ENCODE measurements around the gene SEC14L5.
"Not testable (repeated sequence)": the region's sequence is repeated elsewhere in the genome, so short reads cannot be mapped to it uniquely, and the experiment has no call there.

SEC14L5 gene

DNA sequence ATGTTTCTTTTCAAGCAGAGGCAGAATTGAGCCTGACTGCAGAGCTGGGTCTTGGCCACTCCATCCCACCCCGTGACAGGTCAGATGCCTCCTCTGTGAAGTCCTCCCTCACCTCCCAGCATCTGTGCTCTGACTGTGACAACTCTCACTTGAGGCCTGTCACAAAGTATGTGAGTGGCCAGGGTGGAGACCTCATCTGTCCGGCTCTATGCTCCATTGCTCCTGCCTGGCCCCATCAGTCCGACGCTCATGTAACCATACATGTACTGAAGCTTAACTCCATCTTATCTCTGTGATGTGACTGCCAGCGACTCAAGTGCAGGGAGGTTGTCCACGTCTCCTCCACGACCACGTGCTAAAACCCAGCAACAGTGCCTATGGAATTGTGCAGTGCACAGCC lies 24.7 kb upstream of the SEC14L5 start:
- DNase-seq, result no peak

DNA sequence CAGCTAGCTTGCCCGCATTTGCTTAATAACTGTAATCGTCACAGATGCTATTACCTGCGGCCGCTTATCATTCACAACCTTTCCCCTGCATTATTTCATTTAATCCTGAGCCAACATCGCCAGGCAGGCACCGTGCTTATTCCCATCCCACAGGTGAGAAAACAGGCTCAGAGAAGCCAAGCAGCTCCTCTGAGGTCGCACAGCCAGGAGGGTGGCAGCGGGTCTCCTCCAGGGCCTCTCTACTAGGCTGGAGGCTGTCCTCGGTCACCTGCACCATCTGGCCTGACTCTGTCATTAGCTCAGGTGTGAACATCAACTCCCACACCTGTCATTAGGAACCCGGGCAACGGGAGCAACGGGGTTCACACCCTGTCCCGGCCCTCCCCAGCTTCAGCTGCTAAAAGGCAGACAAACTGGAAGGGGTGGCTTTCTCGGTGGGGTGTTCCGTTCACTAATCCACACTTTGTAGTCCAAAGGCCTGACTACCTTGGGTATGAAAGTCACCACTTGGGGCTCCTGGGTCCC lies 24.2 kb upstream of the SEC14L5 start:
- no peak for DNase-seq

DNA sequence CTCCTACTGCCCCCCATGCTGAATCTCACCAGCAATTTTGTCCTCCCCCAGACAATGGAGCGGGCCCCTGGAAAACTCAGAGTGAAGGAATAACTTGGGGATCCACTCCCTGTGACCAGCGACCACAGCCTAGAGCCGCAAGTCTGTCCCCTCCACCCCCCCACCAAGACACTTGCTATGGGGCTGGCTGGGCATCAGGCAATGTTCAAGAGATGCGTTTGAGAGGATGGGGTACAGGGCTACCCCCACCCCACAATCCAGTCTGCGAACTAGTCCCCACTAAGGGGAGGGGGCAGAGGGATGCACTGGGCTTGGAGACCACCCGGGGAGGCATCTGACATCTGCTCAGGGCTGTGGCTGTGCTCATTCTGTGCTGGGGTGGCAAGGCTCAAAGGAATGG lies 23.5 kb upstream of the SEC14L5 start:
- DNase-seq, result no peak

DNA sequence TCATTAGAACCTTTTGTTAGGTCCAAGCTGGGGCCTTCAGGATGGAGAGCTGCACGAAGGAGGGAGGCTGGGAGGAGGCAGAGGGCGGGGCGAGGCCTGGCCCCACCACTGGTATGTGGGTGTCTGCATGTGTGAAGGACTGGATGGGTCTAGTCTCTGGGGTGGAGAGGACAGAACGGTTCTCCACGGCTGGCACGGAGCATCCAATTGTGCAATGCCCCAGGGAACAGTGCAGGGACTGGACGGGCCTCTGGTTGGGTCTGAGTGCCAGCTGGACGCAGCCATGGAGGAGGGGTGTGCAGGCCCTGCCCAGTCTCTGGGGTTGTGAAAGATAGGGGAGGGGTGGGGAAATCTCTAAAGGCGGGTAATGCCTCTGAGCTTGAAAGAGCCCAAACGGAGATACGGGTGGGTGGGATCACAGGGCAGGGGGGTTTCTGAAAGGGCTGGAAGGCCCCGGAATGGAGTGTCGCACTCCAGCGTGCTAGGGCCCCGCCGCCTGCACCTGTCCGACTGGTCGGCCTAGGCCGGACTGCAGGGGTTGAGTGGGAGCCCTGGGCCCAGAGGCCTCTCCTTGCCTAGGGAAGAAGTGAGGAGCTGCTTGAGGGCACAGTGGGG lies 22.8 kb upstream of the SEC14L5 start:
- no peak for DNase-seq

DNA sequence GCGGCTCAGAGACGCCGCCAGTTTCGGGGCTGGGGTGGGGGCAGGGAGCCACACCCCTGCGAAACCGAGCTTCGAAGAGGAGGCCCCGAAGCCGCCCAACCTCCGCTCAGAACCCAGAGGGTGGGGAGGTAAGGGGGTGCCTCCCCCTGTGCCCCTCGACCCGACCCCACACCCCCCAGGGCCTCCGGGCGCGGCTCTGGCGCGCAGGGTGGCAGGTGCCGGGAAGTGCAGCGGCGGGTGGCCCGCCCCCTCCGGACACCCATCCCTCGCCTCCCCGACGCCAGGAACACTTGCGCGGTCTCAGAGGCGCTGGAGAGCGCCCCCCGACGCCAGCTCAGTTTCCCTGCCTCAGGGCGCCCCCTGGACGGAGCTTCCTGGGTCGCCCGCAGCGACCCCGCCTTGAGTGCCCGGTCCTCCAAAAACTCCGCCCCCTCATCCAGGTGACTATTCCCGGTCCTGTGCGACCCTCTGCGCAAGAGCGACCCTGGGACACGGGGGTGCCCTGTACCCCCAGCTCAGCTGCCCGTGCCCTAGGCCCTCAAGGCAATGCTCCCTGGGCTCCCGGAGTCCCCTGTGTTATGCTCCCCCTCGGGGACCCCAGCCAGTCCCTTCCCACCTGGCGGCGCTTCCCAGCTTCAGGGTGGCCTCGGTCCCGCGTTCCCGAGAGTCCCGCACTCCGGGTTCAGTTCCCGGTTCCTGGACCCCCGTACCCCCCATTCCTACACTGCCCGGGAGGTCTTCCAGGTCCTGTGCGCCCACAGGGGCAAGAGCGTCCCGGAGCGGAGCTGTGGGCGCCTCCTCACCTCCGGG lies 21.7 kb upstream of the SEC14L5 start:
- DNase-seq, result no peak

DNA sequence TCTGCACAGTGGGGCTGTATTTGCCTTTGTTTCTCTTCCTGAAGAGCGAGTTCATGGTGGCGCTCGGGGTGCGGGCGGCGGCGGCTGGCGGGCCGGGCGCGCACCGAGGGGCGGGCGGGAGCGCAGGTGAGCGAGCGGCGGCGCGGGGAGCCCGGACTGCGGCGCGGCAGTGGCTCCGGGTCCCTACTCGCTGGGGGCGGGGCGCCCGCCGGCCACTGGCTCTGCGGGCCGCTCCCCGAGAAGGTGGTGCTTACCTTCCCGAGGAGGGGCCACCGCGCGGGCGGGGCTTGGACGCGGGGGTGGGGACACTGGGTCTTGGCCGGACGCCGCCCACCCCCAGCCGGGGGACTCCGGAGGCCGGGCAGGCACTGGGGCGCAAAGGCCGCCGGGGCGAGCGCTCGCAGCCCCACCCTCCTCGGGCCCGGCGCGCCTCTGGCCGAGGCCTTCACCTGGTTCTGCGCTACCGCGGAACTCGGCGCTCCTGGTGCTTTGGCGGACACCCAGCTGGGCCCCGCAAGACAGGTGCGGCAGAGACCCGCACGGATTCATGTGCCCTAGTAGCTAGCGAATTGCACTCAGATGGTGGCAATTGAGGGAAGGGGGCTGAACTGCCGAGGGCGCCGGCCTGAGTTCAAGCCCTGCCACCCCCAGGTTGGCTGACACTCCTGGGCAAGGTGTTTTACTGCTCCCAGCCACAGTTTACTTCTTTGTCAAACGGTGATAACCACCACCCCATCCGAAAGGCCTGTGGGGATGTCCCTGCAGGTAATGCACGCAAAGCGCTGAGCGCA lies 20.9 kb upstream of the SEC14L5 start, which contains the start of gene PPL:
Gene PPL, minus strand, starts transcription at position 158 of the 791 bp plus-strand sequence. Its CDS starts 103 bp downstream, at position 55.
- no peak for DNase-seq

DNA sequence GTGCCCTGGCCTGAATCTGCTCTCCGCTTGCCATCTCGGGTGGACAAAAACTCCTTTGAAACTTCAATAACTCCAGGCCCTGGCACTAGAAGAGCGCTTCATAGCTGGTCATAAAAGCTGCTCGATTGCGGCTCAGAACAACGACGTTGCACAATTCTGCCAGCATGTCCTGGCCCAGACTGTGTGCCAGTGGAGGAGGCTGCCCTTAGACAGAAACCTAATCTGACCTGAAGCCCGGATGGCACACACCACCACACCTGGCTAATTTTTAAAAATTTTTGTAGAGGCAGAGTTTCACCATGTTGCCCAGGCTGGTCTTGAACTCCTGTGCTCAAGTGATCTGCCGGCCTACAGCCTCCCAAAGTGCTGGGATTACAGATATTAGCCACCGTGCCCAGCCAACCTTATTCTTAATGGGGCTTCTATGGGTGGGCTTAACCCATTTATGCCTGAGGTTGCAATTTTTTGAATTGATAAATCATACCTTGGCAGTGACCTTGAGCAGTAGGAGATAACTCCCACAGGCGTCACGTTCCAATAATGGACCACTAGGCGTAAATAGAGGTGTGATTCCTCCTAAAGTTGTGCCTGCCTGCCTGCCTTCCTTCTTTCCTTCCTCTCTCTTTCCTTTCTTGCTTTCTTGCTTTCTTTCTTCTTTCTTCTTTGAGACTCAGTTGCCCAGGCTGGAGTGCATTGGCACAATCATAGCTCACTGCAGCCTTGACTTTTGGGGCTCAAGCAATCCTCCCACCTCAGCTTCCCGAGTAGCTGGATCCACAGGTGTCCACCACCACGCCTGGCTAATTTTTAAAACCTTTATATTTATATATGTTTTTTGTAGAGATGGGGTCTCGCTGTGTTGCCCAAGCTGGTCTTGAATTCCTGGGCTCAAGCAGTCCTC lies 20.1 kb upstream of the SEC14L5 start:
- no peak for DNase-seq

DNA sequence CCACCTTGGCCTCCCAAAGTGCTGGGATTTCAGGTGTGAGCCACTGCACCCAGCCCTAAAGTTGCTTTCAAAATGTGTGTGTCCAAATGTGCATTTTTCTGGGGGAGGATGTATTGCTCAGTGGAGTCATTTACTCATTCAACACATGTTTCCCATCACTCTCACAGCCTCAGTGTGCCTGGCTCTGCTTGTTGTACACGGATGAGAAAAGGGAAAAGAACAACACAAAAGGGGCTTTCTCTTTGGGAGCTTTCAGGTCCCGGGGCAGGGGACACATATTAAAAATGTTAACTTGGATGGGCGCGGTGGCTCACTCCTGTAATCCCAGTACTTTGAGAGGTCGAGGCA lies 19.5 kb upstream of the SEC14L5 start:
- DNase-seq, result no peak

DNA sequence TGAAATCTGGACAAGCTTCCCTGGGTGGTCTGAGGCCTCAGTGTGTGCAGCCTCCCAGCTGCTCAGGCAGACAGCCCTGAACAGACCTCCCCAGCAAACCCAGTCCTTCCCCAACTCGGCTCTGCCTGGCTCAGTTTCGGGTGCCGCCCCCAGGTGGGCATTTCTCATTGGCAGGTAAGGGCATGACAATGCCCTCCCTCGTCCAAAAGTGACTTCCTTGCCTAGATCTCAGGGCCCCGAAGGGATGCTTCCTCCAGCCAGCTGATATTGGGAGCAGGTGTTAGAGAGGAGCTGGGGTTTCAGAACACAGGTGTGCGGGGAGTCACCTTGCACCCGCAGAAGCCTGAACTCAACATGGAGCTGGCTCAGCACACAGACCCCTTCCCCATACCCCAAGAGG lies 17.4 kb upstream of the SEC14L5 start:
- no peak for DNase-seq

DNA sequence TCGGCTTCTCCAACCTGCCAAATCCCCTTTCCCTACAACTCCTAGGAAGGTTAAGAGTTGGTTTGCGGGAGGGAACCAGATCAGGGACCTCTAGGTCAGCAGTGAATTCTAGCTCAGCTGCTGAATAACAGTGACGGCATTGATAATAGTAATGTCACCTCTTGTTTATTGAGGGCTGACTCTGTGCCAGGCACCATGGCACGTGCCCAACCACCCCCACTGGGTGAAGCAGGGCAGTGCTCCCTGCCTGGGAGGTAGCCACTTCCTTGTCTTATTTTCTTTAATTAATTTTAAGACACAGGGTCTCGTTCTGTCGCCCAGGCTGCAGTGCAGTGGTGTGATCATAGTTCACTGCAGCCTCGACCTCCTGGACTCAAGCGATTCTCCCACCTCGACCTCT lies 15.6 kb upstream of the SEC14L5 start:
- DNase-seq, result no peak

DNA sequence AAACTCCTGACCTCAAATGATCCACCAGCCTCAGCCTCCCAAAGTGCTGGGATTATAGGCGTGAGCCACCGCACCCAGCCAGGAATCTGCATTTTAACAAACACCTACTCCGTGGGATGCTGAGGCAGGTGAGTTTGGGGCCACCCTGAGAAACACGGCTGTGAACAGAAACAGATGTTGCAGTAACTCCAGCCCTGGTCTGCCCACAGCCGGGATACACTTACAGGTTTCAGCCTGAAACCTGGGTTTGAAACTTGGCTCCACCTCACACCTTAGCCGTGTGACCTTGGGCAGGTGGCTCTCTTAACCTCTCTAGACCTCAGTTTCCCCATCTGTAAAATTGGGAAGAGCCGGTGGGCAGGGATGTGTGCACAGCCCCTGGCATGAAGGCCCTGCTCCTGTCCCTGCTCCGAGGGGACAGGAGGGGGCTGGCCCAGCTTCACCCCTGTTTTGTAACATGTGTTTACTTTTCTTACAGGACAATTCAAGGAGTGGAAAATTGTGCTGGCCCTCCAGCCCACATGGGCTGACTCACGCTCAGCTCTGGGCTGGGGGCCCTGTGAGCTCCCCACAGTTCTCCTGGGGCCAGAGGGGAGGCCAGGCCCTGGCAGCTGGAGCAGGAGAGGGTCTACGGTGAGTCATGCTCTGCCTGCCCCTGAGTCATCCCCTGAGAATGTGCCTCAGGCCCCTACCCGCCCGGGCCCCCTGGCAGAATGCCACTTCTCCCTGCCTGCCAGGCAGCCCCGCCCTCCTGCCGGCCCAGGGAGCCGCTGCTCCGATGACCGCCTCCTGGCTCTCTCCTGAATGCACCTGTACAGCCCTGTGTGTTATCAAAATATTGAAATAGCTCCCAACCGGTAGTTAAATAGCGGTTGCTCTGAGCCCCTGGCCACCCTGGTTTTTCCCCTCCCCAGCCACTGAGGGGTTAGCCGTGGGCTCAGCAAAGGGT lies 13.5 kb upstream of the SEC14L5 start:
- DNase-seq, result peak; percentile 88 to 97

DNA sequence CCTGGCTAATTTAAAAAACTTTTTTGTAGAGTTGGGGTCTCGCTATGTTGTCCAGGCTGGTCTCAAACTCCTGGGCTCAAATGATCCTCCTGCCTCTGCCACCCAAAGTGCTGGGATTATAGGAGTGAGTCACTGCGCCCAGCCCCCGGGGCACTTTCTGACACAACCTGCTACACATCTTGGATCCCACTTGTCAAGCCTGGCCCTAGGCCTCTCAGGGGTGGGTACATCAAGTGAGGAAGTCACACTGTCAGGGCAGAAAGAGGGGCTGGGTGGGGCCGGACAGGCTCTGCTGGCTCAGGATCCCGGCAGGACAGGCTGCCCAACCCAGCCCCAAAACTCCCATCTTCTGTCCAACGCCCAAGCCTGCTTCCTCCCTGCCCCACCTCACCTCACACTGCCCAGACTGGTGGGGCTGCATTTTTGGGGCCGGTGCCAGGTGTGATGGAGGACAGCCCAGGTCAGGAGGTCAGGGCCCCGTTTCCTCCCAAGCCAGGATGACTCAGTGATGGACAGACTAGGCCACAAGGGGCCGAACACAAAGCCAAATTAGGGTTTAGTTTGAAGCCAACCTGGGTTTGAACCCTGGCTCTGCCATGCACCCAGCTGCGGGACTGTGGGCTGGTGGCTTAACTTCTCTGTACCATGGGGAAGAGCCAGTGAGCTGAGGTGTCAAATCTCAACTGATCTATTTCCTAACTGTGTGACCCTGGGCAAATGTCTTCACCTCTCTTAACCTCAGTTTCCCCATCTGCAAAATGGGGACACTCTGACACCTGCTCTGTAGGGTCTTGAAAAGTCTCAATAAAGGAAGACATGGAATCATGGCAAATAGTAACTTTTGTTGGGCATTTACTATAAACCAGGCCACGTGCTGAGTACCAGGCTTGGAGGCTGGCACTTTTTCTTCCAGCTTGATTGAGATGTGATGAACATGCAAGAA lies 12.3 kb upstream of the SEC14L5 start:
- DNase-seq, result peak in 1 of 2 experiments; percentile 40

DNA sequence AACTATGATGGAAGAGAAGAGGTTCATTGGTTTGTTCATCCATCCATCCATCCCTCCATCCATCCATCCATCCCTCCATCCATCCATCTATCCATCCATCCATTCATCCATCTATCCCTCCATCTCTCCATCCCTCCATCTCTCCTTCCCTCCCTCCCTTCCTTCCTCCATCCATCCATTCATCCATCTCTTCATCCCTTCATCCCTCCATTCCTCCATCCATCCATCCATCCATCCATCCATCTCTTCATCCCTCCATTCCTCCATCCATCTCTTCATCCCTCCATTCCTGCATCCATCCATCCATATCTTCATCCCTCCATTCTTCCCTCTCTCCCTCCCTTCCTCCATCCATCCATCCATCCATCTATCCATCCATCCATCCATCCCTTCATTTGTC lies 11.2 kb upstream of the SEC14L5 start:
- no peak for DNase-seq

DNA sequence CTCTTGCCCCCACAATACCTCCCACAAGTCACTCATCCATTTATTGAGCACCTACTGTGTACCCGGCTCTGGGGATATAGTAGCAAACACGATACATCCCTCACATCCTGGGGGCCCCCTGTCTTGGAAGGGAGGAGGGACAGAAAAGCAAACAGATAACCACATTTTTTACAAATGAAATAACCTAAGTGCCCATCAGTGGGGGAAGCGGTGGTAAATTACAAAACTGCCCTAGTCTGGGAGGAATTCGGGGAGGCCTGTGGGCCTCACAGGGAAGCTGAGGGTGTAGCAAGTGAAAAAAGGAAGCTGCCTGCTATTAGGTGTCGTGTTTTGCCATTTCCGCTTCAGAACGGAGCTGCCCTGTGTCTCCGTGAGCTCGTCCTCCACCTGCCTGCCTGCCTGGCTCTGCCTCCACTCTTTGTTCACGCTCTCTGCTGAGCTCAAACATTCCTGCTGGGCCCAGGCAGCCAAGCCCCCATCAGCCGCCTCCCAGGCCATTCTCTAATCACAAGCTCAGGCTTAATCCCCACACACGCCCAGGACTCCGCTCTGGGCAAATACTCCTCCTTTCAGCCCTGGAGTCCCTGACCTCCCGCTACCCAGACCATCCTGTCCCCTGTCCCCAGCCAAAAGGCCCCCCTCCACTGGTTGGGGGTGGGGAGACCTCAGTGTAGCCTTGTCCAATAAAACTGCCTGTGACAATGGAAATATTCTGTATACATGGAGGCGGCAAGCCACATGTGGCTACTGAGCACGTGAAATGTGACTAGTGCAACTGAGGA lies 10.2 kb upstream of the SEC14L5 start:
- DNase-seq, result no peak

DNA sequence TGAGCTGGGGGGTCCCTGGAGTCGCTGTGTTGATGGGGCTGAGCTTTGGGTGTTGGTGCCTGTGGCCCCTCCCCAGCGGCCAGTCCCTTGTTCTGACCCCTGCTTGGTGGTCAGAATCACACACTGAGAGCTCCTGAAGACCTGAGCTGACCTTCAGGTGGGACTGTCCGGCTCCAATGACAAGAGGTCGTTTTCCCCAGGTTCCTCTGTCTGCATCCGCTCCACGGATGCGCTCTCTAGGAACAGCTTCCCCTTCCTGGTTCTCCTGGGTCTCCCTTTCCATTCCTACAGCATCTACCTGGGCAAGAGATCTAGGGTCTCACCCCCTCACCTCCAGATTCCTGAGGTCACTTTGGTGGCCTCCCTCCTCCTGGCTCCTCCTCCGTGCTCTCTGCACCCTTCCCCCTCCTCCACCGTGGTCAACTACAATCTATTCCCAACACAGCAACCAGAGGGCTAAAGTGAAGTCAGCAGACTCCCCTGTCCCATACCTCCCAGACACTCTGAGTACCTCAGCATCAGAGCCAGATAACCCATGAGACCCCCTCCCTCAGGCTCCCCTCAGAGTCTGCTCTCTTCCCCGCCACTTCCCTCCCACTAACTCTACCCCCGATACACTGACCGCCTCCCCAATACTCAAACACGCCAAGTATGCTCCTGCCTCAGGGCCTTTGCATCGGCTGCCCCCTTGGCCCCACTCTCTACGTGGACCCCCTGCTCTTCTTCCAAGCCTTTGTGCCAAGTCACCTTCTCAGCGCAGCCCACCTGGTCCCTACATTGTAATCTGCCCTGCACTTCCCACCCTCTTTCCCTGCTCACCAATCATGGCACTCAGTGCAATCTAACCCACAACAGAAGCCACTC lies 9.0 kb upstream of the SEC14L5 start:
- DNase-seq, result no peak

DNA sequence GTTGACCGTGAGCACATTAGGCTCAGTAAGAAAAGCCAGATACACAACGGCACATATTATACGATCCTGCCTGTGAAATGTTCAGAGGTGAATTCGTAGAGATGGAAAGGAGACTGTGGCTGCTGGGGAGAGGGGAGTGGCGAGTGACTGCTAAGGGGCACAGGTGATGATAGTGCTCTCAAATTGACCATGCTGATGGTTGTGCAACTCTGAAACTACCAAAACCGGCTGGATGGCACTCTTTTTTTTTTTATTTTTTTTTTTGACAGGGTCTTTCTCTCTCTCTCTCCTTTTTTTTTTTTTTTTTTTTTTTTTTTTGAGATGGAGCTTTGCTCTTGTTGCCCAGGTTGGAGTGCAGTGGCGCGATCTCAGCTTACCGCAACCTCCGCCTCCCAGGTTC lies 8.1 kb upstream of the SEC14L5 start:
- DNase-seq, result no peak

DNA sequence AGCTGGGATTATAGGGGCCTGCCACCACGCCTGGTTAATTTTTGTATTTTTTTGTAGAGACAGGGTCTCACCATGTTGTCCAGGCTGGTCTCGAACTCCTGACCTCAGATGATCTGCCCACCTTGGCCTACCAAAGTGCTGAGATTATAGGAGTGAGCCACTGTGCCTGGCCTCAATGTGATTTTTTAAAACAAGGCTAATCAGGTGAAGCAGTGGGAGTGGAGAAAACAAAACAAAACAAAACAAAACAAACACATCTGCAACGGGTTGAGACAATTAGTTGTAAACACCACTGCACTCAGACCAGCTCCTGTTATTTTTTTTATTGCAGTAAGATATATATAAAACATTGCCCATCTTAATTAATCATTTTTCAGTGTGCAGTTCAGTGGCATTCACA lies 6.5 kb upstream of the SEC14L5 start:
- not testable (repeated sequence) for DNase-seq

DNA sequence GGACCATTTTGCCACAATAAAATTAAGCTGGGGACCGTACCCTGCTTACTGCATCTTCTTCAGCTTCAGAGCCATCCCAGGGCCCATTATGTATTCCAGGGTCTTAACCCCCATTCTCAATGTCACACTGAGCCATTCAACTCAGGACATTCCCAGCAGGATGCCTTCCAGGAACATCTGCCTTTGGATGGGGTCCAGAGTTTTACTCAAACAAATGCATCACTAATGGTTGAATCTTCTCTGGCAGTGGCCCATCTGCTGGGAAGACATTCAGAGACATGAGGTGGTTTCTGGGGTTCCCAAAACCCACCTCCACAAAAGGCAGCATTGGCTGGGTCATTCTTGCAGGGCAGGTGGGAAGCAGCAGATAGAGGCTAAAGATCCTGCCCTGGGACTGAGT lies 3.4 kb upstream of the SEC14L5 start:
- DNase-seq, result peak in 1 of 2 experiments; percentile 55

DNA sequence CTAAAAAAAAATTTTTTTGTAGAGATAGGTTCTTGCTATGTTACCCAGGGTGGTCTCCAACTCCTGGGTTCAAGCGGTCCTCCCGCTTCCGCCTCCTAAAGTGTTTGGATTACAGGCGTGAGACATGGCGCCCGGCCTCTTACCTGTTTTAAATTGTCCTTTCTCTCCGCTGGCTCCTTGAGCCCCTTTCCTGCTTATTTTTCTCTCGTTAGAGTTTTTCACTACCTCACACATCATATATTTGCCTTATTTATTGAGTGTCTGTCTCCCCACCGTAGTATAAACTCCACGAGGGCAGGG lies 760 bp upstream of the SEC14L5 start:
- DNase-seq, result no peak
